Lower leg skin (tissue), 4 donors: Measurements from ENCODE around the gene GPC3. TPM values are rescaled to one million over a fixed set of nuclear protein-coding genes. Genes with fewer than 3 reads are reported as not detected.

Experiments used
- DNase-seq, 2 donors: peaks; one replicate each; pipeline ENCODE4 v3.0.0-alpha.2; 2019; ENCODE audit warnings: low spot score in 2 of 2
- H3K4me3 ChIP-seq: fragments of 200-600 bp; sonication (generic); 2 replicates; pipeline ENCODE4 v1.5.1; 2017; ENCODE audit warnings: mild to moderate bottlenecking, low read depth; ENCODE audit not compliant: poor library complexity, severe bottlenecking
- CTCF ChIP-seq, 3 donors: fragments of 450-650 bp; IDR thresholded peaks; one replicate each; pipeline ENCODE4 v1.5.1; 2016; ENCODE audit warnings: antibody characterized with exemption in 3 of 3, mild to moderate bottlenecking in 3 of 3, moderate library complexity in 2 of 3
- POLR2A ChIP-seq, 2 donors: fragments of 450-650 bp; IDR thresholded peaks; one replicate each; pipeline ENCODE4 v1.6.1; 2016 to 2017; ENCODE audit warnings: antibody characterized with exemption in 2 of 2, mild to moderate bottlenecking in 1 of 2, moderate library complexity in 1 of 2
- WGBS, 2 donors: methylation state at CpG; one replicate each; pipeline ENCODE4 v1.1.5; 2018; 5-methylcytosine and 5-hydroxymethylcytosine counted together
- intact Hi-C: fragments of 100-400 bp; cut with DNase I; formaldehyde crosslinking; loops from one replicate; pipeline ENCODE4 v1.15.0; 2023; ENCODE audit warnings: low total_unique reads
- total RNA-seq, 4 donors: library from RNA; depleted of rRNA; stranded (reverse); fragments of >200 nt; gene quantifications; one replicate each; pipeline ENCODE4 v1.1.0, GENCODE V29; 2016

GPC3 gene
- total RNA-seq, 4 donors from 2014 or later: 10.4 to 24.4 (median 14.7) TPM

GRCh38 chrX:133668225-133668931, 317.0 kb downstream of the GPC3 start:
- TF ChIP-seq CTCF (IDR thresholded peaks at IDR 0.05): no peak
- no peak for TF ChIP-seq POLR2A (IDR thresholded peaks at IDR 0.05)
- 80 to 94% methylated on average over 3 of the region's 3 CpGs for WGBS, 2 donors
- no peak for DNase-seq
- no peak overlapping the region for H3K4me3 ChIP-seq
- intact Hi-C loops: no loop called here

GRCh38 chrX:133666256-133666655, 319.1 kb downstream of the GPC3 start:
- DNase-seq: no peak
- intact Hi-C loops: no loop called here
- TF ChIP-seq CTCF (IDR thresholded peaks at IDR 0.05) (no peak), POLR2A (IDR thresholded peaks at IDR 0.05) (no peak)
- no peak overlapping the region for H3K4me3 ChIP-seq

GRCh38 chrX:133661962-133662839, 323.2 kb downstream of the GPC3 start:
- TF ChIP-seq CTCF (IDR thresholded peaks at IDR 0.05) (no peak), POLR2A (IDR thresholded peaks at IDR 0.05) (no peak)
- DNase-seq: no peak
- H3K4me3 ChIP-seq: no peak overlapping the region
- intact Hi-C loops: no loop called here
- 56 to 73% methylated on average over 3 of the region's 3 CpGs for WGBS, 2 donors

GRCh38 chrX:133660281-133660680, 325.1 kb downstream of the GPC3 start:
- intact Hi-C loops: no loop called here
- H3K4me3 ChIP-seq: no peak overlapping the region
- no peak for DNase-seq
- TF ChIP-seq POLR2A (IDR thresholded peaks at IDR 0.05) (no peak), CTCF (IDR thresholded peaks at IDR 0.05) (no peak)

- H3K4me3 ChIP-seq: no peak overlapping the region
- WGBS, 2 donors: 43% methylated on average over 3 of the region's 3 CpGs
- no peak for DNase-seq
- TF ChIP-seq CTCF (IDR thresholded peaks at IDR 0.05) (no peak), POLR2A (IDR thresholded peaks at IDR 0.05) (no peak)
- intact Hi-C loops: no loop called here
Observed at GRCh38 chrX:133658293-133658911, 327.0 kb downstream of the GPC3 start.
